ENCODE data around the gene MAP3K4. TPM values are rescaled to one million over a fixed set of nuclear protein-coding genes. Genes with fewer than 3 reads are reported as not detected.

MAP3K4 gene
- total and polyA plus RNA-seq, 2 of the 8 experiments (the other 6 are each of a cell fraction or from before 2014, with no cell fraction given), result 16.6 to 51.6 TPM

- H3K27ac ChIP-seq (ENCODE audit: low read depth, low read length), result no peak overlapping the region
- H3K23me2 ChIP-seq (ENCODE audit: low read depth, low read length), result 0 out of 2 replicates have a peak, but pooled peaks cover 1% of the 10 kb centered on the region
- no peak overlapping the region for H3K56ac ChIP-seq (replicated peaks; ENCODE audit: insufficient read length, low read depth, low read length)
- H2BK12ac ChIP-seq (ENCODE audit: low read depth, low read length), result no peak overlapping the region
- H4K91ac ChIP-seq (replicated peaks; ENCODE audit: insufficient read length, low read length), result no peak overlapping the region
- DNase-seq (ENCODE audit: low read depth in 1 of 2, low spot score in 2 of 2), result peak in 1 of 2 experiments; percentile 35
- H3K23ac ChIP-seq (ENCODE audit: insufficient read length), result no peak overlapping the region
- H2AK5ac ChIP-seq (ENCODE audit: low read depth, low read length), result no peak overlapping the region
- H3K9ac ChIP-seq (replicated peaks in 1 of 4; ENCODE audit: extremely low read depth in 1 of 4, low read depth in 3 of 4, low read length in 3 of 4), result no peak overlapping the region
- H4K20me1 ChIP-seq (replicated peaks in 1 of 2; ENCODE audit: control insufficient read depth in 1 of 2, insufficient read depth in 2 of 2, low read length in 2 of 2), result no peaks in the 10 kb centered on the region
- no peaks in the 10 kb centered on the region for H3K9me3 ChIP-seq (ENCODE audit: insufficient read depth in 2 of 2, low read depth in 1 of 2, low read length in 1 of 2)
- POLR2A ChIA-PET (ENCODE audit: partially characterized antibody), result no interaction called here
- H3K4ac ChIP-seq (replicated peaks; ENCODE audit: insufficient read length, low read depth, low read length), result no peak overlapping the region
- no peak overlapping the region for H3K18ac ChIP-seq (ENCODE audit: extremely low read depth, low read length)
- H3K4me1 ChIP-seq (replicated peaks in 1 of 4; ENCODE audit: control insufficient read depth in 3 of 4, insufficient read depth in 4 of 4, low read length in 3 of 4), result peaks cover 0 to 3% (median 1%) of the 10 kb centered on the region in 4 experiments; a peak in 1 of 7 replicates
- no peak overlapping the region for H3K4me3 ChIP-seq (ENCODE audit: extremely low read depth in 1 of 4, insufficient read depth in 2 of 4, low read depth in 3 of 4, low read length in 4 of 4)
- H2AFZ ChIP-seq (ENCODE audit: low read length), result no peak overlapping the region
- CTCF ChIA-PET (ENCODE audit: partially characterized antibody), result interaction anchor here (0.6 kb wide), 1 partner anchor 354 kb away, joined by 4 read pairs; no protein-coding TSS in a partner anchor
- no peak overlapping the region for H3K14ac ChIP-seq (ENCODE audit: insufficient read length)
- H3K4me2 ChIP-seq (ENCODE audit: insufficient read depth in 1 of 2, low read depth in 2 of 2, low read length in 2 of 2), result no peak overlapping the region
- H2BK15ac ChIP-seq (ENCODE audit: low read length), result no peak overlapping the region
- 87% methylated on average over 15 of the region's 15 CpGs; no CpG with 5 or more reads in 1 of the 2 experiments for WGBS, 2 experiments (ENCODE audit: extremely low coverage in 1 of 2, insufficient coverage in 1 of 2, insufficient read length in 1 of 2, insufficient replicate concordance in 2 of 2, low coverage in 1 of 2, low lambda C conversion rate in 2 of 2, missing lambda C conversion rate in 1 of 2)
- no peaks in the 10 kb centered on the region for H3K27me3 ChIP-seq (replicated peaks in 1 of 4; ENCODE audit: control insufficient read depth in 3 of 4, extremely low read depth in 1 of 4, insufficient read depth in 3 of 4, low read length in 3 of 4)
- no peaks in the 10 kb centered on the region for H3K79me2 ChIP-seq (ENCODE audit: control insufficient read depth in 1 of 2, insufficient read depth in 2 of 2, low read length in 2 of 2)
- H2BK20ac ChIP-seq (ENCODE audit: low read length), result no peak overlapping the region
- no peak overlapping the region for H4K5ac ChIP-seq (ENCODE audit: insufficient read length, low read depth, low read length)
- FAIRE-seq, result no peak
- H4K8ac ChIP-seq (ENCODE audit: extremely low read depth, insufficient read depth, low read length), result no peak overlapping the region
- H3K36me3 ChIP-seq (ENCODE audit: control insufficient read depth in 2 of 4, insufficient read depth in 4 of 4, low read length in 3 of 4), result no peaks in the 10 kb centered on the region
- no peaks in the 10 kb centered on the region for H3K79me1 ChIP-seq (ENCODE audit: low read depth, low read length)
- H2BK120ac ChIP-seq (replicated peaks; ENCODE audit: low read depth, low read length), result no peak overlapping the region
- no peak overlapping the region for H2BK5ac ChIP-seq (ENCODE audit: low read depth, low read length)
- TF ChIP-seq GTF2F1 (IDR thresholded peaks at IDR 0.05; ENCODE audit: borderline replicate concordance, low read depth, low read length) (no peak), MAFK (IDR thresholded peaks at IDR 0.05; ENCODE audit: low read depth, low read length) (no peak), SP4 (IDR thresholded peaks at IDR 0.05; ENCODE audit: low read length) (no peak), TAF1 (IDR thresholded peaks at IDR 0.05; ENCODE audit: low read depth, low read length) (no peak), TAF7 (optimal IDR thresholded peaks at IDR 0.05; ENCODE audit: borderline replicate concordance, low read depth, low read length) (no peak), KDM5A (IDR thresholded peaks at IDR 0.05; ENCODE audit: low read length) (no peak), PHF8 (conservative IDR thresholded peaks at IDR 0.05; ENCODE audit: low read depth, low read length) (no peak), YY1 (IDR thresholded peaks at IDR 0.05; ENCODE audit: low read depth, low read length) (no peak), CEBPB (IDR thresholded peaks at IDR 0.05; ENCODE audit: low read depth, low read length) (no peak), SIX5 (IDR thresholded peaks at IDR 0.05; ENCODE audit: low read depth, low read length) (no peak), TBP (IDR thresholded peaks at IDR 0.05; ENCODE audit: low read depth, low read length) (no peak), SP2 (IDR thresholded peaks at IDR 0.05; ENCODE audit: low read length) (no peak), SIRT6 (IDR thresholded peaks at IDR 0.05; ENCODE audit: low read length) (no peak)
These were observed 28.5 kb upstream of the MAP3K4 start for GRCh38 chr6:160962835-160963623.
